OCI-M2 (cell line): ENCODE measurements around the gene CYP51A1.
"Not testable (repeated sequence)": the region's sequence is repeated elsewhere in the genome, so short reads cannot be mapped to it uniquely, and the experiment has no call there.

Source experiments
- DNase-seq: peaks from one replicate; lab custom pipeline; 2025; ENCODE audit not compliant: unreplicated experiment; lab: John Stamatoyannopoulos, UW

The CYP51A1 gene

GRCh38 chr7:92134271-92135051 is at the start of gene CYP51A1:
TSS of gene CYP51A1 (minus strand) at chr7:92134477. CDS start at chr7:92134364, 113 bp downstream.
- DNase-seq = peak; percentile 28

DNA sequence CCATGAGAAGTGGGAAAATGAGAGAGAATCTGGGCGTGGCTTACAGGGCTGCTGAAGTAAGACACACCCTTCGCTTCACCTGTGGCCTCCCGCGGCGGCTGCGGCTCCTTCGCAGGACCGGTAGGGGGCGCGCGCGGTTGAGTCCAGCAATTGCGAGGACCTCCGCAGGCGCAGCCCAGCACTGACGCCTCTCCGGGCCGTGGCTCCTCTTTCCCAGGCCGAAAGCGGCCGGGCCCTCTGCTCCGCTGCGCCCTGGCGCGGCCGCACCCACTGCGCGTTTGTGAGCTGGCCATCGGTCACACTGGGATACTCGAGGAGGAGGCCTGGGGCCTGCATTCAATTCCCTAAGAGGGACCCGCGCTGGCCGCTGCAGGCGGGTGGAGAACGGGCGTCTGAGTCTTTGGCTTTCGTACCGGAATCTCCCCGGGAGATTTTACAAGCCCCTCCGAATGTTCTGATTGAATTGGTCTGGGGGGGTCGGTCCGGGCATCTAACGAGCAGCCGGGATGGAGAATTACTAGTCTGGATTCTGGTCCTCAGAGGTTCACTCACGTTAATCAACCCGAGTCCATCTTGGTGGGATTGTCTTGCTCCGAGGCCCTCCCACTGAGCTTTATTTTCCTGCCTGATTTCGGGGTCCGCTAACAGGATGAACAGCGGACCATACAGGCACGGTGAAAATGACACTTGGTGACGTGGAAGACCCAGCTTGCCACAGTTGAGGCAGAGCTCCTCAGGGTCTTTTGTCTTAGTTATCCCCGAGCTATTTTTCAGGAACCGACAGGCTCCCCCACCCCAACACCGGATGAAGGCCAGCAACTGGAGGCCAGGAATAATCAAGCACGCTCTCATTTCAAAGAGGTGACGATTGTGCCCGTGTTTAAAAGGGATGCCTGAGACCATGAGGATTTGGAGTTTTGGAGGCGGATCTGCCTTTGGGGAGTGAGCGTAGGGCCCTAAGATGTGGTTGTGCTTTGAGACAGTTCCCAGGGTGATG is 44.9 kb upstream of the CYP51A1 start, which contains the start of gene LRRD1:
Gene LRRD1 (minus strand): TSS at position 215 of the 997 bp plus-strand sequence. CDS start 13,940 bp downstream, outside the sequence.
- DNase-seq = no peak

DNA sequence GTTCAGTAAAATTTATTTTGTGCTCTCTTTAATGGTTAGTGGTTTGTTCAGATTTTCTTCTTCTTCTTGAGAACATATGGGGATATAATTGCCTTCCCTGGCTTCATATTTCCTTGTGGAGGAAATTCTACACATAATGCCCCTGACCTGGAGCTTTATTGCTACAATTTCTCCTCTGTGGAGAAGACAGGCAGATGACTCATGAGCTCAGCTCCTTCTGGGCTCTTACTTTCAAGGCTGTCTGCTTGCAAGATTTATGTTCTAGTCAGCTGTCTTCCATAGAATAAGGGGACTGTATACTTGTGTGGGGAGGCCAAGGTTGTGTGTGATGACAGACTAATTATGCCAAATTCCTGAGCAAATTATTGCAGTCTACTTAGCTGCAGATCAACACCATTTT is 43.1 kb upstream of the CYP51A1 start:
- DNase-seq = no peak

GRCh38 chr7:92169529-92169928 is 35.3 kb upstream of the CYP51A1 start:
- DNase-seq = not testable (repeated sequence)

DNA sequence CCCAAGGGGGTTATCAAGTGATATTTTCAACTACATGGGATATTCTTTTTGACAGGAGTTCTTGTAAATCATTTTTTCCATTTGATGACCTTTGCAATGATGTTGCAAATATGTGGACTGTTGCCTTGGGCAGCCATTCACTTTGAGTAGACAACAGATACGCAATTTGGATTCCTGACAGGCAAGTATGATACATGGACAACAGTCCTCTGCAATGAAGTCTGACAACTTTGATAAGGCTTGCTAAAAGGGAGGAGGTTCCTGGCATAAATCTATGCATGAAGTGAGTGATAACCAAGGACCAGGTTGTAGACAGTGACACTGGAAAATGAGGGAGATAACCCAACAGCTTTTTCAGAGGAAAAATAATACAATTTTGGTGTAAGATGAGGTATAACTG is 27.0 kb upstream of the CYP51A1 start:
- no peak for DNase-seq

DNA sequence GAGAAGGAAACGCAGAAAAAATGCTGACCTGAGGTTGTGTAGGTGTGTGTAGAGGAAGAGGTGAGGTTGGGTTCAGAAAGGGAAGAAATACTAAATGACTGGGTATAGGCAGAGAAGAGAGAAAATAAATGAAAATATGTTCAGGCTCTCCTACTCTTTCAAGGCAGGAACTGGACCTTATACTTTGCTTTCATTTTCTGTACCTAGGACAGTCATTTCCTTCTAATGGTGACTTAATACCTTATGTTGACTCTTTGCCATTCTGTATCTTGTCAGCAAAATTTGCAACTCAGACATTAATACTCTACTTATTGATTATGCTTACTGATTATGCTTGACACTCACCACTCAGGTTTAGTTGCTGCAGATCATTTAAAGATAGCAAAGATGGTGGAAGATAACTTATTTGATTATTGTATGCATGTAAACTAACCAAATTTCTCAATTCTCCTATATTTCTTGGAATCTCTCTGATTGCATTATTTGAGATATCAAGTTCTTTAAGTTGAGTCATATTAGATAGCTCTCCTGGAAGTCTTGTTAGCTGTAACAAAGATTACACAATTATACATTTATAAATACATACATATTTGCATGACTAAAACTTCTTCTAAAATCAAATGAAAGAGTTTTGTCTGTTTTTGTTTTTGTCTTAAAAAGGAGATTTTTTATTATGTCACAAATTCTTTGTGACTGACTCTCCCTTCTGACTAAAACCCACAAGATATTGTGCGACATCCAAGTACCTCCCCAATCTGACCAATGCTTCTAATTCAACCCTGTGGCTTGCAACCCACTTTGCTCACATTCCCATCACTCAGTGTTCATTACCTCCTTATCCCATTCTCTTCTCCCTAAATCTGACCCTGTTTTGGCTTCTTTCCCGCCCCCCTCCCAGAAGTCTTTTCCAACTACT is 24.6 kb upstream of the CYP51A1 start:
- DNase-seq = no peak

GRCh38 chr7:92156990-92157389 is 22.7 kb upstream of the CYP51A1 start:
- DNase-seq = no peak

DNA sequence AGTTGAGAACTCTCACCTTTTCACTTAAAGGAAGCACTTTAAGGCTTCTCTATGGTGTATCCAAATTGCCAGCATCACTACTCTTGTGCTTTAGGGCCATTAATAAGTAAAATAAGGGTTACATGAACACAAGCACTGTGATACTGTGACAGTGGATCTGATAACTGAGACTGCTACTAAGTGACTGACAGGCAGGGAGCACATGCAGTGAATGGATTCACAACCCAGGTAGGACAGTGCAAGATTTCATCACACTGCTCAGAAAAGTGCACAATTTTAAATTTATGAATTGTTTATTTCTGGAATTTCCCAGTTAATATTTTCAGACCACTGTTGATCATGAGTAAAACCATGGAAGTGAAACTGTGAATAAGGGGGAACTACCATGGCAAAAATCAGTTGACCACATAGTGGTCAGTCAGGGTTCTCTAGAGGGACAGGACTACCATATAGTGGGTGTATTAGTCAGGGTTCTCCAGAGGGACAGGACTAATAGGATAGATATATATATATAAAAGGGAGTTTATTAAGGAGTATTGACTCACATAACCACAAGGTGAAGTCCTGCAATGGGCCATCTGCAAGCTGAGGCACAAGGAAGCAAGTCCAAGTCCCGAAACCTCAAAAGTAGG is 20.9 kb upstream of the CYP51A1 start:
- DNase-seq = no peak

DNA sequence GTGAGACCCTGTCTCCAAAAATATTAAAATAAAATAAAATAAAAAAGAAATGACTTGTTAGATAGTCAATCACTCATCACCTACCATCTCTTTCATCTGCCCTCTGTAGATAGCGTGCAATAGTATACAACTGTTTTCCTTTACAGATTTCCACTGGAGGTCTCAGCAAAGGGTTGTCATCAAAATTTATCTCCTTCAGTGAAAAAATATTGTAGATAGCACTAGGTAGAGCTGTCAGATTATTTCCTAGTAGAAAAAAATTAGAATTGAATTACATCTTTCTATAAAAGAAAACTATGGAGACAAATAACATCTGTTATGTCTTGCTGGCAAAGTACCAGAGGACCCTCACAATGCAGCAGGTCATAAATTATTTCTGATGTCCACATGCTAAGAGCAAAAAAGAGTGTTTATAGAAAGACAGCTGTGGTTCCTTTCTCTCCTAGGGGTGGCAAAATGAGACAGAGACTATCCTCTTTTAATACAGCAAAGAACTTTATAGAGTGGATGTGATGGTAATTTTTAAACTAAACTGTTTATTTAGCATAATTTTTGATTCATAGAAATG is 16.3 kb upstream of the CYP51A1 start:
- no peak for DNase-seq

- DNase-seq = no peak
These were observed 15.5 kb upstream of the CYP51A1 start for GRCh38 chr7:92149736-92150239.

DNA sequence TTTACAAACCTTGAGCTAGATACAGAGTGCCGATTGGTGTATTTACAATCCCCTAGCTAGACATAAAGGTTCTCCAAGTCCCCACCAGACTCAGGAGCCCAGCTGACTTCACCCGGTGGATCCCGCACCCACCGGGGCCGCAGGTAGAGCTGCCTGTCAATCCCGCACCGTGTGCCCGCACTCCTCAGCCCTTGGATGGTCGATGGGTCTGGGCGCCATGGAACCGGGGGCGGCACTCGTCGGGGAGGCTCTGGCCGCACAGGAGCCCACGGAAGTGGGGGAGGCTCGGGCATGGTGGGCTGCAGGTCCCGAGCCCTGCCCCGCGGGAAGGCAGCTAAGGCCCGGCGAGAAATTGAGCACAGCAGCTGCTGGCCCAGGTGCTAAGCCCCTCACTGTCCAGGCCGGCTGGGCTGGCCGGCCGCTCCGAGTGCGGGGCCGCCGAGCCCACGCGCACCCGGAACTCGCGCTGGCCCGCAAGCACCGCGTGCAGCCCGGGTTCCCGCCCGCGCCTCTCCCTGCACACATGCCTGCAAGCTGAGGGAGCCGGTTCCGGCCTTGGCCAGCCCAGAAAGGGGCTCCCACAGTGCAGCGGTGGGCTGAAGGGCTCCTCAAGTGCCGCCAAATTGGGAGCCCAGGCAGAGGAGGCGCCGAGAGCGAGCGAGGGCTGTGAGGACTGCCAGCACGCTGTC is 9.1 kb upstream of the CYP51A1 start:
- not testable (repeated sequence) for DNase-seq

DNA sequence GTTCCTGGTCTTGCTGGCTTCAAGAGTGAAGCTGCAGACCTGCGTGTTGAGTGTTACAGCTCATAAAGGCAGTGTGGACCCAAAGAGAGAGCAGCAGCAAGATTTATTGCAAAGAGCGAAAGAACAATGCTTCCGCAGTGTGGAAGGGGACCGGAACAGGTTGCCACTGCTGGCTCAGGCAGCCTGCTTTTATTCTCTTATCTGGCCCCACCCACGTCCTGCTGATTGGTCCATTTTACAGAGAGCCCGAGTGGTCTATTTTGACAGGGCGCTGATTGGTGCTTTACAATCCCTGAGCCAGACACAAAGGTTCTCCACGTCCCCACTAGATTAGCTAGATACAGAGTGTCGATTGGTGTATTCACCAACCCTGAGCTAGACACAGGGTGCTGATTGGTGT is 8.5 kb upstream of the CYP51A1 start:
- not testable (repeated sequence) for DNase-seq

DNA sequence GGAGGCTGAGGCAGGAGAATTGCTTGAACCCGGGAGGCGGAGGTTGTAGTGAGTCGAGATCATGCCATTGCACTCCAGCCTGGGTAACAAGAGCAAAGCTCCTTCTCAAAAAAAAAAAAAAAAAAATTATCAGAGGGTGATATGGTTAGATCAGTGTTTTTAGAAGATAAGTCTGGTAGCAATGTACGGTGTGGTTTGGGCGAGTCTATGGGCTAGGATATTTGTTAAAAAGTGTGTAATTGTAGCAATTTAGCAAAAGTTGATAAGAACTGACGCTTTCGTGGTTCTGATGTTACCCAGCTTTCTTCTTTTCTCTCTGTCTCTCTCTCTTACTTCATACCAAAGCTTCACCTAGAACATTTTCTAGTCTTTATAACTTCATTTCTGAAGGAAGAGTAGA is 6.9 kb upstream of the CYP51A1 start:
- DNase-seq = no peak

- no peak for DNase-seq
These were observed 3.3 kb upstream of the CYP51A1 start for GRCh38 chr7:92137557-92137956.

GRCh38 chr7:92135052-92135889 is 994 bp upstream of the CYP51A1 start:
- no peak for DNase-seq

- peak; percentile 36 for DNase-seq
These were observed 473 bp downstream of the CYP51A1 start for GRCh38 chr7:92133737-92134270.

DNA sequence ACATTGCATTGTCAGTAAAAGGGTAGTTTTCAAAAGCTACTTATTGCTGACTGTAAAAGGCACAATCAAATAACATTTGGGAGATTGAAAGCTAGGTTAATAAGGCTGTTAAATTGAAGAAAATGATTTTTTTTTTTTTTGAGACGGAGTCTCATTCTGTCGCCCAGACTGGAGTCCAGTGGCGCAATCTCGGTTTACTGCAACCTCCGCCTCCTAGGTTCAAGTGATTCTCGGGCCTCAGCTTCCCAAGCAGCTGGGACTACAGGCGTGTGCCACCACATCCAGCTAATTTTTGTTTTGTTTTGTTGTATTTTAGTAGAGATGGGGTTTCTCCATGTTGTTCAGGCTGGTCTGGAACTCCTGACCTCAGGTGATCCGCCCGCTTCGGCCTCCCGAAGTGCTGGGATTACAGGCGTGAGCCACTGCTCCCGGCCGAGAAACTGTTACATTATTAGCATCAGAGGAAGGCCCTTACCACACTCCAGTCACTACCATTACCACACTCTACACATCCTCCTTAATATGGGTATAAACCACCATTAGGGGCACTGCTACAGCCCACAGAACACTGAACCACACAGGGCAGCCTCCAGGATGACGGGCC is 1.0 kb downstream of the CYP51A1 start:
- DNase-seq = no peak
